MV-4-11 (cell line): Measurements from ENCODE around the gene PALLD.

Experiments used
- DNase-seq: peaks from one replicate; lab custom pipeline; 2025; lab: John Stamatoyannopoulos, UW

Gene PALLD

DNA sequence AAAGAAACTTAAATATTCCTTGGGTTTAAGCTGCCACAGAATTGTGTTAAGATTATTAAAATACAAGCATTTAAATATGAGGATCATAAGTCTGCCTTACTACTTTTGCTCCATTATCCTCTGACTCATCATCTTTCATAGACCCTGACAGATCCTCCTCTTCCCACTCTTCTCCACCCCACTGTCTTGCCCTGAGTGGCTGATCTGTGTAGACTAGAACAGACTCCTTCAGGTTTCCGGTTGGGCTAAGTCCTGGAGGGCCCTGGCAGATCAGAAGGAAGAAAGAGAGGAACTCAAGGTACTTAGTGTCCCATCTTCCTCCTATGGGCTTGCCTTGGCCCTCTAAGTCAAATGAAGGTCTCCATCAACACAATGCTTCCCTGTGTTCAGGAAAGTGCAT, 30.7 kb downstream of the PALLD start:
- no peak for DNase-seq

GRCh38 chr4:168528131-168528949, 31.5 kb downstream of the PALLD start:
- no peak for DNase-seq

- DNase-seq, result no peak
Measured at GRCh38 chr4:168529257-168529656, 32.4 kb downstream of the PALLD start.

DNA sequence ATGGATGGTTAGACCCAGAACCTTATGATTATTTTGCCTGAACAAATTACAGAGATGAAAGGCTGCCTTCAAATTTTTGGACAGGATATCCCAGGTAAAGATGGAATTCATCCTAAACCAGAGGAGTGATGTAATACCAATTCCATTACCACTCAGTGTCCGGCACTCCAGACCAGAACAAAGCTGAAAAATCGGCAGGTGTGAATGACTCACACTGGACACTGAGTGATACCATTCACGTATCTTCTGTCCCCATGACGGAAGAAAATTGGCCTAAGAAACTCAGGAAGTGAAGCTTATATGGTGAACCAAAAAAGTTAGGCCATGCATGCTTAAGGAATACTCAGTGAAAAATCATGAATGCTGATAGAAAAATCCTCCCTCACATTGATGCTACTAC, 34.5 kb downstream of the PALLD start:
- no peak for DNase-seq

DNA sequence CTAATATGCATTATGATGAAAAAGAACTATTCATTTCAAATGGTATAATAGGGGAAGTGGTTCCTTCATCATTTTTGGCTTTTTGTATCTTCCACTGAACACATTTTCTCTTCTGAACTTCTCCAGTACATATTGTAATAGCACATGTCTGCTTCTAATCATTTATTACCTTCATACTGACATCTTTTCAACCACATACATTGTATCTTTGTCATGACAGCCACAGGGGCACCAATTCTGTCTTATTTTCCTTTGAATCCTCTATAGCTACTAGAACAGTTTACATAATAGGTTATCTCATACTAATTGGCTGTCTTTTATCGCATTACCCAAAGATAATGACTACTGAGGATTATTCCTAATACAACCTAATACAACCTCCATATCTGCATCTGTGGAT, 37.7 kb downstream of the PALLD start:
- DNase-seq, result no peak

DNA sequence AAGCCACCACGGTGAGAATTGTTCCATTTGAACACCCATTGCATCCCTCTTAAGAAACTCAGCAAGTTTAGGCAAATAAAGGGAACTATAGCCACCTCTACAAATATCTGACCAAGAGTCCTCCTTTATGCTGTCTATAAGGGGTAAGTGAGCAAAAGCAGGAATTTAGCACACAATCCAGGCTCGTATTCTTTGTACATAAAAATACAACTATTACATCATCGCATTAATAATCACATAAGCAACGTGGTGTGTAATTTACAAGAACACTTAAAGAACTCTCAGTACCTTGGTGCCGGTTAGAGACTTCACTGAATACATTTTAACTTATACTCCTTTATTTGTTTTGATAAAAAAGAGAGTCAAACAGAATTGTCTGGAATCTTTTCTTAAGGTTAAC, 38.8 kb downstream of the PALLD start:
- DNase-seq, result no peak

DNA sequence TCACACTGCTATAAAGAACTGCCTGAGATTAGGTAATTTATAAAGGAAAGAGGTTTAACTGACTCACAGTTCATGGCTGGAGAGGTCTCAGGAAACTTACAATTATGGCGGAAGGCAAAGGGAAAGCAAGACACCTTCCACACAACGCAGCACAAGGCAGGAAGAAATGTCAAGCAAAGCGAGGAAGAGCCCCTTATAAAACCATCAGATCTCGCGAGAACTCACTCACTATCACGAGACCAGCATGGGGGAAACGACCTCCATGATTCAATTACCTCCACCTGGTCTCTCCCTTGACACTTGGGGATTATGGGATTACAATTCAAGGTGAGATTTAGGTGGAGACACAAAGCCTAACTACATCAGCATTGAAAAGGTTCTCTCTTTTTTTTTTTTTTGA, 39.6 kb downstream of the PALLD start:
- no peak for DNase-seq

DNA sequence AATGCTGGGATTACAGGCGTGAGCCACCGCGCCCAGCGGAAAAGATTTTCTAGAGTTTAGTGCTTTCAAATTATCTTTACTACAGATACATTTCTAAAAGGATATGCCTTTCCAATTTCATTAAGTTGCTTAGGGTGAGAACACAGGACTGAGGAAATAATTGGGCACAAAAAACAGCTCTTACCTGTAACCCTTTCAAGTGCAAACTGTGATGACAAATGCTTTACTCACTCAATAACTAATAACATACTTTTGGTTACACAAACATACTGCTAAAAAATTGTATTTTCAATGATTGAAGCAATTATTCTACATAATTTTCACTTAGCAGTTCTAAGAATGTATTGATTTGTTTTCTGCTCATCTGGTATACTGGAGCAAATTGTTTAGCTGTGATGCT, 40.2 kb downstream of the PALLD start:
- DNase-seq, result no peak

- no peak for DNase-seq
Measured at GRCh38 chr4:168537571-168537970, 40.7 kb downstream of the PALLD start.

DNA sequence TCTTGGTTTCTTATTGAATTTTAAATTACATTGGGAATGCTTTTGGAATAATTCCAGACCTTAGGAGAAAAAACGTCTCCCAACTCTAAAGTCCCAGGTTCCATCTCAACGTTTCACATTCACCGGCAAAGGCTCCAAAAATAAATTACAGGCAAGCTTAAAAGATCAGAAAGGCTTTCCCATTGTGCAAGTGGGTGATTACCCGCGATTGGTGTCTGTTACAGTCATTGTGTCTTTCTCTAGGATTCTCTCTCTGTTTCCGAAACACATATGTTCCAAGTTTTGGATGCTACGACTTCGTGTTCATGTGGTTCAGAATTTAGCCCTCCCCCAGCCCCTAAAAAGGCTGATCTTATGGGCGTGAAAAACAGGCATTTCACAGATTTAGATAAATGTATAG, 41.8 kb downstream of the PALLD start:
- DNase-seq, result no peak

GRCh38 chr4:168540086-168540485, 43.2 kb downstream of the PALLD start:
- DNase-seq, result no peak

DNA sequence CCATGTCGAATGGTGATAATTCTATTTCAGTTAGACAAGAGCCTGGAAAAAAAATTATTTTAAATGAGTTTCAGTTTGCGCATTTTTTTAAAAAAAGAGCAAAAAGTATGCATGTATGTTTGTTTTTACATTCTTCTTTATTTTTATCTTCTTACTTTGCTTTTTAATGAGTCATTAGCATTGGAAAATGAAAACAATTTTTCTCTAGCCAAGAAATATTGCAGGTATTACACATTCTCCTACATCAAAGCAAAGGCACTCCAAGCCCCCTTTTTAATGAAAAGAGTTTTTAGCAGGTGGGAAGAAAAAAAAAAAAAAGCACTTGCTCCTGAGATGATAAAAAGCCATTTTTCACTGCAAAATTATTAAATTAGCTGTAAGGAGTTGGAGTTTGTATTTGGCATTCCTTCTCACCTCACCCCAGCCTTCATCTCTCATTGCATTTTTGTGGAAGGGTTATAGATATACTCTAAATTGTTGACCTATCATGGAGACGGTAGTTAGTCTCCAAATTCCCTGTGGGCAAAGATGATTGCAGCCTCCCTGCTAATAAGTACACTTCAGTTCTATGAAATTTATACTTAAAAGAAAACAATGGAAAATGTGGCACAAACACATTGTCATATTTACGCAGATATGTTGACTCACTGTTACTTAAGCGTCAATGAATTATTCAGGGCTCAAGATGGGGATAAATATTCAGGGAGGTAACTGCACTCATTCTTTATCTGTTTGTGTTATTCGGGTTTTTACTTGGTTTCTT, 43.8 kb downstream of the PALLD start:
- DNase-seq, result no peak

DNA sequence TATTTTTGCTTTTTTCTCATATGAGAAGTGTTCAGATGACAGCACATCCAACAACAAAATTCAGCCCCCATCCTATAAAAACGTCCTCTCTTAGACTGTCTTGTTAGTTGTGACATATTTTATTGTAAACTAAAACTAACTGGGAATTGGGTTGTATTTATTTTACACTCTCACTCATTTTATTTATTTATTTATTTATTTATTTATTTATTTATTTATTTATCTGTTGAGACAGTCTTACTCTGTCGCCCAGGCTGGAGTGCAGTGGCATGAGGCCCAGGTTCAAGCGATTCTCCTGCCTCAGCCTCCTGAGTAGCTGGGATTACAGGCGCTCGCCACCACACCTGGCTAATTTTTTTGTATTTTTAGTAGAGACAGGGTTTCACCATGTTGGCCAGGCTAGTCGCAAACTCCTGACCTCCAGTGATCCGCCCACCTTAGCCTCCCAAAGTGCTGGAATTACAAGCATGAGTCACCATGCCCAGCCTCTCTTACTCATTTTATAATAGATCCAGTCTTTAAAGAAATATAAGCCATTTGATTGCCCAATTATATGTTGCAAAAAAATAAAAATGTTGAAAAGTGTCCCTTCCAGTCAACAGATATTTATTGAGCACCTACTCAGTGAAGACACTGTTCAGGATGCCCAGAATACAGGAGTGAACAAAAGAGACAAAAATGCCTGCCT, 44.6 kb downstream of the PALLD start:
- no peak for DNase-seq

DNA sequence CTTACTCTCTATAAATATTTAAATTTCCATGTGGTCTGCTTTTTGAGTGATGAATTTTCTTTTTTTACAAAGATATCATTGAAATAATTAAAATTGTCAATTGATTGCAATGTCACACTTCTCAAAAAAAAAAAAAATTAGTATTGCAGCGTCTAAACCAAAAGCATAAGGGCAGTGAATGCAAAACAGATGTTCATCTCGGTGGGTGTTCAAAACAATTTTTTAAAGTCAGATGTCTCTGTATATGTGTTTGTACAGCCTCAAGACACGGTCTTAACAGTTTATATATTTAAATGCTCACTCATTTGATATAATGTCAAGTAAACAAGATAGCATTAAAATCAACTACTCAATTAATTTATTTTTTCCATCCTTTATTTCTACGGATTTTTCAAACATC, 52.3 kb downstream of the PALLD start:
- DNase-seq, result no peak

DNA sequence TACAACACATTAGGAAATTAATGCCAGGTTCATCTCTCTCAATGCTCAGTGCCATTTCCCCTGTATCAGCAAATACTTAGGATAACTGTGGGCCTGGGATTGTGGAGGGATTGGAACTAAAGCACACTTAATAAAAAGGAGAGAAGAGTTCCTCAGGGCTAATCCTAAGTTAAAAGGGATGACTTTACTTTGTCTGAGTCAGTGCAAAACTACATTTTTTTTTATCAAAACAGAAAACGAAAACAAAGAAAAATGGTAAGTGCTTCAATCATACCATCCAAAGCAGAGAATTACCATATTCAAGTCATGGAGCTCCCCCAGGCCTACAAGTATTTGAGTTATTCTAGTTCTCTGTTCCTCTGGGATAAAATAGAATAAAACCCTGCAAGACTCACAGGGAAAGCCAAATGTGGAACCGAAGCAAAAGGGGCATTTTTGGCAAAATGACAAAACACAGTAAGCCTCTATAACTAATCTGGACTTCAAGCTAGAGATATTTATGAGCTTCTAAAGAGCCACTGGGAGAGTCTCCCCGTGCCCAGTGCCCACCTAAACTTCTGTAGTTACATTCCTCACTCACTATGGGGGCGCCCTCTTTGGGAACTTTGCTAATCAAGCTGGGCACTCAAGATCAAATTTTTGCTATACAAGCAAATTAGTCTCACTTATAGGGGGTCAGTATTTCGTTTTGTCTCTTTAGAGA, 53.4 kb downstream of the PALLD start:
- DNase-seq, result no peak

GRCh38 chr4:168551211-168551610, 54.4 kb downstream of the PALLD start:
- DNase-seq, result no peak

DNA sequence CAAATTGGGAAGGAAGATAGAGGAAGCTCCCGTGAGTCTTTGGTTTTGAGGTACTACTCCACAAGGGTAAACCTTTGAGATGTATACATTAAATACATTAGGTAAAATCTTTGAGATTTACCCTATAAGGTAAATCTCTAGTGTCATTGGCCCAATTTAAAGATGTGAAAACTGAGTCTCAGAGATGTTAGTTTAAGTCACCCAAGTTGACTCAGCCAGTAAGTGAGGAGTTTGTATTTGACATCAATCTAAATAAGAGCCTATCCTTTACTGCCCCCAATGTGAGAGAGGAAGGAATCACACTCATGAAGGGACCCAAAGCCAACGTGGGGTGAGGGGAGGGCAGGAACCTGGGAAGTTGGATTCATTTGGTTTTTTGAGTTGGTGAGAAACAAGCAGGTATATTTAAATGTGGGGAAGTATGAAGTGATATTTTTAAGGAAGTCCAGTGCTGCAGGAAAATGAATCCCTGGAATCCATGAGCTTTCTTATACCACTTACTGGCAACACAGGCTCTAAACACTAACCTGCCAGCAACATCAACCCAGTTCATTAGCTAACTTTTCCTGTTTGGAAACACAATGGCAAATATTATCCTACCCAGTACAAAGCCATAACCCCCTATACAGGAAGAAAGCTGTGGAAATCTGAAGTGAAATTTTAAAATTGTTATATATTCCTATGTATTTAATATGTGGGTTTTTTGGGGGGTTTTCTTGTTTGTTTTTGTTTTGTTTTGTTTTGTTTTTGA, 55.3 kb downstream of the PALLD start:
- DNase-seq, result peak; percentile 25

- no peak for DNase-seq
Measured at GRCh38 chr4:168553714-168554370, 57.0 kb downstream of the PALLD start.

- no peak for DNase-seq
Measured at GRCh38 chr4:168555437-168555836, 58.6 kb downstream of the PALLD start.

- DNase-seq, result no peak
Measured at GRCh38 chr4:168557658-168558057, 60.8 kb downstream of the PALLD start.

GRCh38 chr4:168558599-168558998, 61.7 kb downstream of the PALLD start:
- no peak for DNase-seq
